ENCODE measurements around the gene ASPDH. TPM values are rescaled to one million over a fixed set of nuclear protein-coding genes. Genes with fewer than 3 reads are reported as not detected.

The ASPDH gene
- total RNA-seq, 1 experiment from 2014 or later: not detected

DNA sequence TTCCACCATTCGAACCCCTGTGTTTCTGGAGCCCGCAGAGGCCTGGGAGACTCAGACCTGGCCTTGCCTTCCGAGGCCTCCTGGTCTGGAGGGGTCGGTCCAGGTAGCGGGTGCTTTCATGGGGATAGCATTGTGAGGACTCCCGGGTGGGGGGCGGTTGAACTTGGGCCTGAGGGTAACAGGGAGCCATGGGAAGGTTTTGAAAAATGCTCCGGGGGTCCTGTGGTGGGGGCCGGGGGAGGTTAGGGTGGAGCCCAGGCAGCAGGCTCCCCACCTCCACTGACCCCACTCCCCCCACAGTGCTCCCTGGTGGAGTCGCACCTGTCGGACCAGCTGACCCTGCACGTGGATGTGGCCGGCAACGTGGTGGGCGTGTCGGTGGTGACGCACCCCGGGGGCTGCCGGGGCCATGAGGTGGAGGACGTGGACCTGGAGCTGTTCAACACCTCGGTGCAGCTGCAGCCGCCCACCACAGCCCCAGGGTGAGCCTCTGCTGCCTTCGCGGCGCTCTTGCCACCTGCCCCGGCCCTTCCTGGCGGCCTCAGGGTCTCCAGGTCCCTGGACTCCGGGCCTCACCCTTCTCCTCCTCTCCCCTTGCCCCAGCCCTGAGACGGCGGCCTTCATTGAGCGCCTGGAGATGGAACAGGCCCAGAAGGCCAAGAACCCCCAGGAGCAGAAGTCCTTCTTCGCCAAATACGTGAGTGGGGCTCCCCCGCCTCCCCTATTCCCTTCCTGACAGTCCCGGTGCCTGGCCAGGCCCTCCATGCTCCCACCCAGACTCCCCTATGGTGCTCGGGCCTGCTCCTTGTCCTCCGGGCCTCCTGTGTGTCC lies 33.2 kb downstream of the ASPDH start:
- H3K9me3 ChIP-seq (ENCODE audit: control insufficient read depth in 1 of 2, insufficient read depth in 1 of 2, low read depth in 1 of 2, low read length in 2 of 2): peaks cover 0 to 2% of the 10 kb centered on the region in 2 experiments; a peak in 1 of 4 replicates
- intact Hi-C loops (cut with micrococcal nuclease): no loop called here
- no peaks in the 10 kb centered on the region for H4K20me1 ChIP-seq (ENCODE audit: insufficient read depth)
- POLR2A ChIA-PET: no interaction called here
- TF ChIP-seq EZH2 (IDR thresholded peaks at IDR 0.05) (no peak), RAD21 (IDR thresholded peaks at IDR 0.05; ENCODE audit: low read depth) (no peak), ZBTB33 (IDR thresholded peaks at IDR 0.05; ENCODE audit: extremely low read depth, insufficient replicate concordance, low read length) (no peak), ZNF274 (IDR thresholded peaks at IDR 0.05; ENCODE audit: low read depth, low read length) (no peak), CBX3 (IDR thresholded peaks at IDR 0.05; ENCODE audit: low read depth) (no peak), ATF3 (IDR thresholded peaks at IDR 0.05) (no peak), POLR2A (IDR thresholded peaks at IDR 0.05; ENCODE audit: borderline replicate concordance, extremely low read depth, insufficient read depth, insufficient read length) (no peak), EGR1 (IDR thresholded peaks at IDR 0.05; ENCODE audit: low read depth) (no peak), SP1 (IDR thresholded peaks at IDR 0.05; ENCODE audit: low read depth) (no peak)
- peaks cover 18 to 36% of the 10 kb centered on the region in 2 experiments; a peak in 3 of 4 replicates for H3K36me3 ChIP-seq (ENCODE audit: control insufficient read depth in 1 of 2, insufficient read depth in 2 of 2, low read length in 2 of 2)
- H3K4me3 ChIP-seq (replicated peaks in 1 of 2; ENCODE audit: low read depth in 1 of 2, low read length in 2 of 2): no peak overlapping the region
- H3K27ac ChIP-seq (ENCODE audit: low read depth, low read length): no peak overlapping the region
- H3K9me2 ChIP-seq (ENCODE audit: insufficient read depth): no peaks in the 10 kb centered on the region
- no peak overlapping the region for H3K4me2 ChIP-seq (ENCODE audit: low read length)
- RAD21 ChIA-PET (ENCODE audit: low non-redundant PET in 1 of 2, low total read pairs in 2 of 2, uncharacterized antibody in 2 of 2, unreplicated experiment in 2 of 2): no interaction called here
- peaks cover 38% of the 10 kb centered on the region for H3K79me2 ChIP-seq (ENCODE audit: insufficient read depth, low read length)
- no peak overlapping the region for H3K9ac ChIP-seq (ENCODE audit: low read length)
- DNase-seq (ENCODE audit: low read depth, low spot score) (no peak), ATAC-seq (no peak)
- H3K27me3 ChIP-seq (ENCODE audit: insufficient read depth, low read length): no peaks in the 10 kb centered on the region
- no TSS peak for BruUV-seq (replicated peaks)
- H2AFZ ChIP-seq (ENCODE audit: low read depth, low read length, poor library complexity, severe bottlenecking): no peak overlapping the region
- H3K4me1 ChIP-seq (ENCODE audit: control insufficient read depth in 1 of 2, insufficient read depth in 2 of 2, low read length in 2 of 2): peaks cover 9 to 18% of the 10 kb centered on the region in 2 experiments; a peak in 3 of 4 replicates
- CTCF ChIA-PET: no interaction called here
